K562 (cell line): ENCODE results near the gene TYRP1. TPM values are rescaled to one million over a fixed set of nuclear protein-coding genes. Genes with fewer than 3 reads are reported as not detected.

Experiments
- ATAC-seq: fragments of 200-7000 bp; cut with Tn5 transposase; 3 replicates; pipeline ENCODE4 v1.9.1; 2020; ENCODE audit warnings: moderate library complexity
- BruUV-seq: library from RNA; stranded (reverse); fragments of 400-500 nt; replicated peaks from 2 replicates; lab custom pipeline; 2021; lab: Mats Ljungman, UMichigan
- CTCF ChIA-PET: fragments of 300-600 bp; formaldehyde crosslinking; extraction: SDS; loops from one replicate; lab custom pipeline; 2021; ENCODE audit warnings: low intra/inter-chr PET ratio; lab: Yijun Ruan, JAX
- POLR2A ChIA-PET: fragments of 300-600, 350-650 bp; sonication (Branson Sonifier 250); formaldehyde crosslinking; extraction: SDS; loops from one replicate; lab custom pipeline; 2021; ENCODE audit warnings: antibody characterized with exemption, inconsistent platforms; lab: Yijun Ruan, JAX
- DNase-seq, 4 experiments: peaks; one replicate each; pipeline versions ENCODE4 v3.0.0 to v3.0.0-alpha.2; 2011 to 2018; ENCODE audit warnings: low spot score in 3 of 4, mixed read lengths in 3 of 4; ENCODE audit errors: extremely low read depth in 1 of 4
- FAIRE-seq: peaks from 2 replicates; lab custom pipeline; 2011; peaks lifted over from hg19 to GRCh38; lab: Jason Lieb, UNC
- H2AFZ ChIP-seq: 2 replicates; pipeline ENCODE4 v1.6.0; 2011; ENCODE audit warnings: low read depth, low read length, control low read depth, inconsistent platforms
- H3K27ac ChIP-seq: fragments of 200-600 bp; 3 replicates; pipeline ENCODE4 v1.8.0; 2011; ENCODE audit warnings: low read depth, mild to moderate bottlenecking, control low read depth, inconsistent platforms, low read length, moderate library complexity, mixed read lengths; ENCODE audit errors: extremely low read depth
- H3K27me3 ChIP-seq, 2 experiments: fragments of 300-600 bp in 1 of 2; 2 replicates in 1 of 2; 3 replicates in 1 of 2; pipeline versions ENCODE4 v1.6.0 to v1.8.0; 2011; ENCODE audit warnings: inconsistent platforms in 2 of 2, low read length in 2 of 2, mild to moderate bottlenecking in 1 of 2, mixed read lengths in 1 of 2, moderate library complexity in 1 of 2; ENCODE audit not compliant: control insufficient read depth in 2 of 2, insufficient read depth in 2 of 2
- H3K36me3 ChIP-seq: fragments of 300-600 bp; 3 replicates; pipeline ENCODE4 v1.8.0; 2011; ENCODE audit warnings: mild to moderate bottlenecking, low read length, inconsistent platforms; ENCODE audit not compliant: control insufficient read depth, insufficient read depth
- H3K4me1 ChIP-seq, 2 experiments: fragments of 200-600 bp in 1 of 2; replicated peaks in 1 of 2; 2 replicates in 1 of 2; 3 replicates in 1 of 2; pipeline versions ENCODE4 v1.5.1 to v1.8.0; 2011; ENCODE audit warnings: inconsistent platforms in 2 of 2, low read length in 2 of 2, mild to moderate bottlenecking in 1 of 2, mixed read lengths in 1 of 2, moderate library complexity in 1 of 2; ENCODE audit not compliant: control insufficient read depth in 2 of 2, insufficient read depth in 2 of 2
- H3K4me2 ChIP-seq: 2 replicates; pipeline ENCODE4 v1.6.1; 2011; ENCODE audit warnings: low read length, control low read depth, inconsistent platforms, mixed read lengths; ENCODE audit not compliant: insufficient read depth
- H3K4me3 ChIP-seq: fragments of 200-600 bp; sonication (generic), shearing (Covaris generic); 2 replicates; pipeline ENCODE4 v1.5.1; 2016; ENCODE audit warnings: control low read depth, inconsistent platforms
- H3K79me2 ChIP-seq: fragments of 200-600 bp; 3 replicates; pipeline ENCODE4 v1.8.0; 2011; ENCODE audit warnings: low read length, inconsistent platforms; ENCODE audit not compliant: control insufficient read depth, insufficient read depth
- H3K9ac ChIP-seq, 2 experiments: 2 replicates each; pipeline versions ENCODE4 v1.6.0 to v1.6.1; 2011; ENCODE audit warnings: low read depth in 2 of 2, low read length in 2 of 2, control low read depth in 1 of 2, inconsistent platforms in 1 of 2, mild to moderate bottlenecking in 1 of 2, mixed read lengths in 1 of 2; ENCODE audit not compliant: insufficient read depth in 1 of 2
- H3K9me1 ChIP-seq: one replicate; pipeline ENCODE4 v1.6.0; 2011; ENCODE audit warnings: inconsistent platforms, mild to moderate bottlenecking, low read length, moderate library complexity; ENCODE audit not compliant: control insufficient read depth, insufficient read depth
- H3K9me3 ChIP-seq: replicated peaks from 2 replicates; pipeline ENCODE4 v1.5.1; 2011; ENCODE audit warnings: low read depth, low read length, inconsistent platforms; ENCODE audit not compliant: control insufficient read depth, insufficient read depth
- H4K20me1 ChIP-seq: replicated peaks from 2 replicates; pipeline ENCODE4 v1.6.1; 2011; ENCODE audit warnings: low read length, inconsistent platforms, mixed read lengths; ENCODE audit not compliant: control insufficient read depth, insufficient read depth
- ATF3 ChIP-seq, 2 experiments: fragments of 450-650 bp in 1 of 2; sonication (generic) in 1 of 2; formaldehyde crosslinking in 1 of 2; IDR thresholded peaks in 1 of 2; conservative IDR thresholded peaks in 1 of 2; 2 replicates each; pipeline versions ENCODE4 v1.6.1 to v1.8.1; 2016 to 2023; ENCODE audit warnings: mild to moderate bottlenecking in 2 of 2, moderate library complexity in 2 of 2, inconsistent platforms in 1 of 2, missing genetic modification reagents in 1 of 2
- HOXB6 ChIP-seq: fragments of 250-450 bp; sonication (Bioruptor Pico); IDR thresholded peaks from 2 replicates; pipeline ENCODE4 v1.5.1; 2022; ENCODE audit warnings: mild to moderate bottlenecking, borderline replicate concordance
- SMAD3 ChIP-seq: fragments of 450-650 bp; formaldehyde crosslinking; conservative IDR thresholded peaks from 2 replicates; pipeline ENCODE4 v1.4.0; 2020; ENCODE audit warnings: mild to moderate bottlenecking
- SREBF2 ChIP-seq: sonication (generic); formaldehyde crosslinking; IDR thresholded peaks from 2 replicates; pipeline ENCODE4 v1.4.0; 2020; ENCODE audit warnings: mild to moderate bottlenecking, missing genetic modification reagents
- ZBTB12 ChIP-seq: fragments of 250-450 bp; sonication (Bioruptor Pico); IDR thresholded peaks from 2 replicates; pipeline ENCODE4 v1.4.0; 2020
- ZBTB5 ChIP-seq: fragments of 450-650 bp; IDR thresholded peaks from 2 replicates; pipeline ENCODE4 v1.6.1; 2017; ENCODE audit warnings: antibody characterized with exemption
- ZNF133 ChIP-seq: fragments of 250-450 bp; sonication (Bioruptor Pico); IDR thresholded peaks from 2 replicates; pipeline ENCODE4 v1.4.0; 2020; ENCODE audit warnings: mild to moderate bottlenecking
- ZNF239 ChIP-seq: fragments of 250-450 bp; sonication (Bioruptor Pico); IDR thresholded peaks from 2 replicates; pipeline ENCODE4 v1.4.0; 2020; ENCODE audit warnings: mild to moderate bottlenecking
- ZNF354B ChIP-seq: fragments of 250-450 bp; sonication (Bioruptor Pico); IDR thresholded peaks from 2 replicates; pipeline ENCODE4 v1.4.0; 2020
- ZNF75A ChIP-seq: fragments of 450-650 bp; formaldehyde crosslinking; IDR thresholded peaks from 2 replicates; pipeline ENCODE4 v1.4.0; 2020; ENCODE audit warnings: mild to moderate bottlenecking
- WGBS: fragments of 100-300 bp; shearing (Covaris generic); methylation state at CpG from one replicate; pipeline ENCODE4 v1.1.6; 2016; ENCODE audit warnings: low coverage, mixed read lengths; ENCODE audit not compliant: insufficient coverage; ENCODE audit errors: missing lambda C conversion rate; 5-methylcytosine and 5-hydroxymethylcytosine counted together
- in situ Hi-C: fragments of 300-500 bp; cut with MboI; formaldehyde crosslinking; loops from 4 replicates; pipeline ENCODE4 v1.15.0; 2018; ENCODE audit warnings: inconsistent platforms, mixed read lengths
- intact Hi-C: fragments of 100-400 bp; cut with micrococcal nuclease; formaldehyde crosslinking; loops from 2 replicates; pipeline ENCODE4 v1.14.2; 2022
- polyA plus RNA-seq, 8 experiments: library from polyadenylated mRNA; depleted of rRNA in 4 of 8; stranded (reverse) in 5 of 8; unstranded in 3 of 8; fragments of >200 nt; fragmentation: Nextera tagmentation in 2 of 8; fragmentation: Illumina TruSeq in 1 of 8; extraction: Ambion mirVana in 2 of 8; extraction: Trizol in 1 of 8; gene quantifications; 2 replicates each; pipeline versions ENCODE4 v1.2.1 to v1.2.3, GENCODE V29; 2011 to 2014; ENCODE audit warnings: inconsistent platforms in 1 of 8, missing spikeins in 1 of 8
- total RNA-seq, 7 experiments: library from RNA; depleted of rRNA in 6 of 7; stranded (reverse); fragments of >200 nt in 6 of 7; fragmentation: Illumina TruSeq in 2 of 7; extraction: Trizol in 2 of 7; gene quantifications; 2 replicates each; pipeline versions ENCODE4 v1.2.1 to v1.2.3, GENCODE V29; 2011 to 2021; ENCODE audit warnings: low replicate concordance in 1 of 7

The TYRP1 gene
- total and polyA plus RNA-seq, 9 of the 15 experiments (the other 6 are each of a cell fraction or from before 2014, with no cell fraction given), result not detected

GRCh38 chr9:12695474-12695873 lies 2.3 kb downstream of the TYRP1 start:
- no peak for DNase-seq

GRCh38 chr9:12696931-12697622 lies 3.9 kb downstream of the TYRP1 start:
- H3K4me3 ChIP-seq, result no peak overlapping the region
- 0% methylated on average over 4 of the region's 4 CpGs for WGBS
- no peaks in the 10 kb centered on the region for H3K36me3 ChIP-seq
- H3K4me1 ChIP-seq, result no peaks in the 10 kb centered on the region
- ATAC-seq (no peak), FAIRE-seq (no peak), DNase-seq (no peak)
- H3K9me3 ChIP-seq, result no peaks in the 10 kb centered on the region
- no peak overlapping the region for H3K4me2 ChIP-seq
- no peaks in the 10 kb centered on the region for H3K9me1 ChIP-seq
- H2AFZ ChIP-seq, result no peak overlapping the region
- ChIA-PET CTCF (no interaction called here), POLR2A (no interaction called here)
- no peaks in the 10 kb centered on the region for H3K27me3 ChIP-seq
- BruUV-seq, result no TSS peak
- no peaks in the 10 kb centered on the region for H4K20me1 ChIP-seq
- H3K9ac ChIP-seq, result no peak overlapping the region
- in situ Hi-C loops (no loop called here), intact Hi-C loops (no loop called here)
- H3K27ac ChIP-seq, result no peak overlapping the region
- H3K79me2 ChIP-seq, result no peaks in the 10 kb centered on the region
- TF ChIP-seq SREBF2 (CRISPR knock-in tag) (no peak), ZNF239 (no peak), ATF3 (IDR thresholded peaks at IDR 0.05) (no peak), ATF3 (CRISPR knock-in tag; conservative IDR thresholded peaks at IDR 0.05) (no peak), ZNF354B (no peak), SMAD3 (CRISPR knock-in tag) (no peak), HOXB6 (CRISPR knock-in tag) (no peak), ZNF75A (no peak), ZBTB5 (no peak), ZNF133 (CRISPR knock-in tag) (no peak)

More at GRCh38 chr9:12695474-12695873, 2.3 kb downstream of the TYRP1 start:
- BruUV-seq, result no TSS peak
- no peak overlapping the region for H3K9ac ChIP-seq
- H3K27ac ChIP-seq, result no peak overlapping the region
- no peaks in the 10 kb centered on the region for H4K20me1 ChIP-seq
- H3K79me2 ChIP-seq, result no peaks in the 10 kb centered on the region
- ChIA-PET POLR2A (no interaction called here), CTCF (no interaction called here)
- no peak overlapping the region for H2AFZ ChIP-seq
- WGBS, result 0% methylated on average over 2 of the region's 4 CpGs
- no peak for TF ChIP-seq ZBTB12 (CRISPR knock-in tag)
- in situ Hi-C loops, result no loop called here
- no peak for FAIRE-seq
- ATAC-seq, result no peak
- H3K27me3 ChIP-seq, result no peaks in the 10 kb centered on the region
- H3K36me3 ChIP-seq, result no peaks in the 10 kb centered on the region
- intact Hi-C loops, result no loop called here
- no peaks in the 10 kb centered on the region for H3K9me1 ChIP-seq
- no peak overlapping the region for H3K4me3 ChIP-seq
- no peaks in the 10 kb centered on the region for H3K9me3 ChIP-seq
- H3K4me1 ChIP-seq, result no peaks in the 10 kb centered on the region
- no peak overlapping the region for H3K4me2 ChIP-seq
